Glomerular endothelial cell (primary cell): Measurements from ENCODE around the gene AGO3. TPM values are rescaled to one million over a fixed set of nuclear protein-coding genes. Genes with fewer than 3 reads are reported as not detected.

Experiments used
- DNase-seq: peaks from one replicate; pipeline ENCODE4 v3.0.0-alpha.2; 2011; ENCODE audit warnings: low read depth, low spot score; ENCODE audit errors: extremely low read depth
- total RNA-seq: library from RNA; depleted of rRNA; stranded (reverse); fragments of >200 nt; gene quantifications from 2 replicates; pipeline ENCODE4 v1.2.3, GENCODE V29; 2015

AGO3 gene
- total RNA-seq, 1 donor from 2014 or later: 16.5 TPM

DNA sequence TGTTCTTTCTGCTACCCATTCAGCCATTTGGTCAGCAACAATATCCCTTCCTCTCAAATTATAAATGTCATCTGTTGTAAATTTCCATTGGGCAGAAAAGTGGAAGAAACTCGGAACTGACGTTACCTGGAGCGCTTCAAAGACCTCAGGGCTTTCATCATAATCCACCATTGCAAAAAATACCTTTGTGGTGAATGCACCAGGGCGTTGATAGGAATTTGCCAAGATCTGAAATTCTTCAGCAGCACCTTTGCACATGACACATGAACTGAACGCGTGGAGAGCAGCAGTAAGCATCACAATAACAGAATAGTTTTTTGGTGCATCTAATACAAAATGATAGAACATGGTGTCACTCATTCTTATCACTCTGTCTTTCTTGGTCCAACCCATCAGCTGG is 149.9 kb downstream of the AGO3 start:
- DNase-seq: no peak

DNA sequence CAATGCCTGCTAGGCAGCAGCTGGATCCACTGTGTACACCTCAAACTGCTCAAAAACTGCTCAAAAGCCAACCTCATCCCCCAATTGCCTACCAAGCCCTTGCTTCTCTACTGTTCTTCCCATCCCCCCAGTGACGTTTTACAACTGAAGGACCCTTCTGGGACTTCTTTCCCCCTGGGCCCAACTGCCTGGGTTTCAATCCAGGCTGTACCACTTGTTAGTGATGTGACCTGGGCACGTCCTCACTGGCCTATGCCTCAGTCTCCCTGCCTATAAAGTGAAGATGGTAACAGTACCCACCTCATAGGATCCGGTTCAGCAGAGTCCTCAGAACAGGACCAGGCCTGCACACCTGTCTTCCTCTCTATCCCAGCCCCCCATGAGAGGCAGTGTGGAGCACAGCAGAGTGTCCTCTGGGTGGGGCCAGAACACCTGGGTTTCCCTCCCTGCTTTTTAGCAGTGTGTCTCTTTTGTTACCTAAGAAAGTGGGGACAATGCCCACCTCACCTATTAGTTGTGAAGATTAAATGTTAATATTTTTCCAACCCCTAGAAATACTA is 151.1 kb downstream of the AGO3 start:
- no peak for DNase-seq

DNA sequence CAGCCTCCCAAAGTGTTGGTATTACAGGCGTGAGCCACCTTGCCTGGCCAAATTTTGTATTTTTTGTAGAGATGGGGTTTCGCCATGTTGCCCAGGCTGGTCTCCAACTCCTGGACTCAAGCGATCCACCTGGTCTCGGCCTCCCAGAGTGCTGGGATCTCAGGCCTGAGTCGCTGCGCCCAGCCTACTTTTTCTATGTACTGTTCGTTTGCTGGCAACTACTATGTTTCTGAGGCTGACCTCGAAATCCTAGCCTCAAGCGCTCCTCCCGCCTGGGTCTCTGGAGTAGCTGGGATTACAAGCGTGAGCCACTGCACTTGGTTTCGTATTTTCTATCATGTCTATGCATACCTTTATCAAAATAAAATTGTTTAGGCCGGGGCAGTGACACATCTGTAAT is 152.3 kb downstream of the AGO3 start:
- DNase-seq: no peak

DNA sequence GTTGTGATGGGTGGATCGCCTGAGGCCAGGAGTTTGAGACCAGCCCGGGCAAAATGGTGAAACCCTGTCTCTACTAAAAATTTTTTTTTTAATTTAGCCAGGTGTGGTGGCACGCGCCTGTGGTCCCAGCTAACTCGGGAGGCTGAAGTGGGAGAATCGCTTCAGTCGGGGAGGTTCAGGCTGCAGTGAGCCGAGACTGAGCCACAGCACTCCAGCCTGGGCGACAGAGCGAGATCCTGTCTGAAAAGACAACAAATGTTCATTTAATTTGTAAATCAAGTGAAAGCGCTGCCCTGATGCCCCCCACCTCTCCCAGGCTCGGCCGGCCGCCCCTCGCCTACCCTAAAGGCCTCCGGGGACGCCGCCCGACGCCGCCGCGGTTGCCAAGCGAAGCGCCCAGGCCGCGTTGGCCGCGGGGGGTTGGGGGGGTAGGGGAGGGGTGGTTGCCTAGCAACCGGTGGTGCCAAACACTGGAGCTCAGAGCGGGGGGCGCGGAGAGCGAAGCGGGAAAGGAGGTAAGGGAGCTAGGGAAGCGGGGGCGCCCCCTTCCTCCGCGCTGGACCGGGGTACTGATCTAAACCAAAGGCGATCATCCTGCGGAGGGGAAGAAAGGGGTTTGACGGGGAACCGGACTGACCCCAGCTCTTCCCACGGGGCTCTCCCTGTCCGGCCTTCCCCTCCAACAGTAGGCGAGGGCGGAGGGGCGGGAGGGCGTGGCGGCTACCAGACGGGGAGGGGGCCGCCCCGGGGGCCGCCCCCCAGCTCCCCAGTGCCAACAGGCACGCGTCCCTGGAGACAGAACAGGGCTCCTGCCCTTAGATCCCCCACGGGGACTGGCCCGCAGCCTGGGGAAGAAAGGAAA is 153.0 kb downstream of the AGO3 start, which contains the start of gene TEKT2:
TSS of gene TEKT2 (plus strand) at position 460 of the 862 bp plus-strand sequence. CDS start 828 bp downstream, outside the sequence.
- DNase-seq: no peak

DNA sequence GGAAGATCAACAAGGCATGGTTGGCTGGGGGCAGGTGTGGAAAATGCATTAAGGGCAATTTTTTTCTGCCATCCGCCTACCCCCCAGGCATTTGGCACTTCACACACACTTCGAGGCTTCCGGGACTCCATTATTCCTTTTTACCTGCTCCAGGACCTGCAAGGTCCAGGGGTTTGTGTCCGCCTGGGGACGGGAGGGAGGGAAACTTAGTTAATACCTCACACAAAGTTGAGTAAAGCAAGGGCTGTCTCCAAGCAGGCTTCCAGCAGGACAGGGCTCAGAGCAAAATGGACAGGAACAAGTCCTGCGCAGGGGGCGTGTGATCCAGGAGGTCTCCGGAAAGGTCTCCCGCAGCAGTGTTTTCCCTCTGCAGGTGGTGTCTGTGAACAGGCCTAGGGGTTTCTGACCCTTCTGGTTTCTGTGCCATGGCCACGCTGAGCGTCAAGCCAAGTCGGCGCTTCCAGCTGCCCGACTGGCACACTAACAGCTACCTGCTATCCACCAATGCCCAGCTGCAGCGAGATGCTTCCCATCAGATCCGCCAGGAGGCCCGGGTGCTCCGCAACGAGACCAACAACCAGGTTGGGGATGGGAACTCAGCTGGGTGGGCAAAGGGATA is 153.7 kb downstream of the AGO3 start:
- DNase-seq: no peak

DNA sequence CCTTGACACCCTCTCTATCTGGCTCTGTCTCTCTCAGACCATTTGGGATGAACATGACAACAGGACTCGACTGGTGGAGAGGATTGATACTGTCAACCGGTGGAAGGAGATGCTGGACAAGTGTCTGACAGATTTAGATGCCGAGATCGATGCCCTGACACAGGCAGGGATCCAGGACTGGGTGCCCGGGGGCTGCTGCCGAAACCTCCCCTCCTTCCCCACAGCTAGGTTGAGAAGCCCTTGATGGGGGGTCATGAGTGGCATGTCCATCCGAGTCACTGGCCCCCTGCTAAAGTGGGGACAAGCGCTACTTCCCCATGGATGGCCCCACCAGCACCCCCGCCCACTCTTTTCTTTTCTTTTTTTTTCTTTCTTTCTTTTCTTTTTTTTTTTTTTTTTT is 154.2 kb downstream of the AGO3 start:
- DNase-seq: no peak

DNA sequence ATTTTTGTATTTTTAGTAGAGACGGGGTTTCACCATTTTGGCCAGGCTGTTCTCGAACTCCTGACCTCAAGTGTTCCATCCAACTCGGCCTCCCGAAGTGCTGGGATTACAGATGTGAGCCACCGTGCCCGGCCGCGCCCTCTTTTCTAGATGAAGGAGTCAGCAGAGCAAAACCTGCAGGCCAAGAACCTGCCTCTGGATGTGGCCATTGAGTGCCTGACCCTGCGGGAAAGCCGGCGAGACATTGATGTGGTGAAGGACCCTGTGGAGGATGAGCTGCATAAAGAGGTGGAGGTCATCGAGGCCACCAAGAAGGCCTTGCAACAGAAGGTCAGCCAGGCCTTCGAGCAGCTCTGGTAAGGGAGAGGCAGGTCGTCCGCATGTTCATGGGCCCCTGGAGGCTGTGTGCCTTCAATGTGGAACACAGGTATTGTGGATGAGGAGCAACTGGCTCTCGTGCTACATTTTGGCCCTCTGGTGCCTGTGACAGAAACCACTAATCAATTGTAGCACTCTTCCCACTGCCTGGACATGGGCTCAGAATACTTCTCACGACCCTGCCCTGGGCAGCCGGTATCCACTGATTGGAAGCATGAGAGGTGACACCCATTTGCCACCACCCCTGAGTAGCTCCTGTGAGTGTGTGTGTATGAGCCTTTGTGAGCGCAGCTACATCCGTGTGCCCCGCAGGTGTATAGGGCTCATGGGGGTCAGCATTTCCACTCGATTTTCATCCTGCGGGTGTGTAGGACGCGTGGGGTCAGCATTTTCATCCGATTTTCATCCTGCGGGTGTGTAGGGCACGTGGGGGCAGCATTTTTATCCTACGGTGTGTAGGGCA is 155.0 kb downstream of the AGO3 start:
- DNase-seq: no peak

DNA sequence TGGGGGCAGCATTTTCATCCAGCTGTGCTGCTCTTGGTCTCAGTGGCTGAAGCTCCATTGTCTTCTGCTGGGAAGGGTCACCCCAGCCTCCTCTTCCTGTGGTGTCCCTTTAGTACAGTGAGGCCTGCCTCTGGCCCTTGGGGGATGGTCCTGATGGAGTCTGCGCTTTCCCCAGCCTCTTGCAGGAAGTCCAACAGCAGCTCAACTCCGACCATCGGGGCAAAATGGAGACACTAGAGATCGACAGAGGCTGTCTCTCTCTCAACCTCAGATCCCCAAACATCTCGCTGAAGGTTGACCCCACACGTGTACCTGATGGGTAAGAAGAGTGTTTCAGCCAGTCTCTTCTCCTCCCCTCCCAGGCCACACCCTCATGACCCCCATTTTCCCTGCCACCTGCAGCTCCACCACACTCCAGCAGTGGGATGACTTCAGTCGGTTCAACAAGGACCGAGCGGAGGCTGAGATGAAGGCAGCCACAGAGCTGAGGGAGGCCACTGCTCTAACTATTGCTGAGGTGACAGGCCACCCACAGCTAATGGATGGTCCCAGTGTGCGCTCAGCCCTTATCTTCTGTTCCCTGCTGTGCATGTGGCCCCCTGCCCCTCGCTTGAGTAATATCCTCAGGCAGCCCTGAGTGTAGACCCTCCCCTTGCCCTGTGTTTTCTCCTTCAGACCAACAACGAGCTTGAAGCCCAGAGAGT is 155.8 kb downstream of the AGO3 start:
- DNase-seq: no peak

DNA sequence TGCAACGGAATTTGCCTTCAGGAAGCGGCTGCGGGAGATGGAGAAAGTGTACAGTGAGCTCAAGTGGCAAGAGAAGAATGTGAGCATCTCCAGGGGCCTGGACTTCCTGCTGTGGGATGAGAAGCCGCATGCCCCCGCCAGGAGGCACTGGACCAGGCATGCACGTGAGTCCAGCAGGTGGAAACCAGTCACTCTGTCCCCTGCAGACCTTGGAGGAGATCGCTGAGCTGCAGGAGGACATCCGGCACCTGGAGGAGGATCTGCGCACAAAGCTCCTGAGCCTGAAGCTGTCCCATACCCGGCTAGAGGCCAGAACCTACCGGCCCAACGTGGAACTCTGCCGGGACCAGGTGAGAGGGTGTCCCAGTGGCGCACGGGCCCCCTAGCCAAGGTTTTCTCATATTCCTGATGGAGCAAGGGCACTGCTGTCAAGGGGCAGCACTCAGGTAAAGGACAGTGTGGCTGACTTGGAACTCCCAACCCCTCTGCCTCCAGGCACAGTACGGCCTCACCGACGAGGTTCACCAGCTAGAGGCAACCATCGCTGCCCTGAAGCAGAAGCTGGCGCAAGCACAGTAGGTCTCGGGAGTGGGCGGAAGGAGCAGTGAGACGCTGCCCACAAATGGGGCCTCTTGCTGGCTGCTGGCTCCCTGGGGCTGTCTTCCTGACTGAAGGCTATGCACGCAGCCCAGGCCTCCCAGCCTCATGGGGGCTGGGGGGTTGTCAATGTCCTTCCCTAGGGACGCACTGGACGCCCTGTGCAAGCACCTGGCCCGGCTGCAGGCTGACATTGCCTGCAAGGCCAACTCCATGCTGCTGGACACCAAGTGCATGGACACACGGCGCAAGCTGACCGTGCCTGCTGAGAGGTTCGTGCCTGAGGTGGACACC is 156.6 kb downstream of the AGO3 start:
- no peak for DNase-seq

DNA sequence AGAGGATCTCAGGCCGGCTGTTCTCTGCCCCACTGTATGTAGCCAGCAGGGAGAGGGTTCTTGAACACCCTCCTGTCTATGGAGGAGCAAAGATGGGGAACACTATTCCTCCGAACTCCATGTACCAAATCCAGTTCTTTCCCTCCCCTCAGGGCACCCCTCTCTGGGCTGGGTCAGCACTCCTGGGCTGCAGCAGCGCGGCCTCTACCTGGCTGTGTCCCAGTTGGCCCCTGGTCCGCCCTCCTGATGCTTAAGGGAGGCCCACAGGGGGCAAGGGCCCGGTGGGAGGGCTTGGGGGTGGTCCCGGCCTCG is 157.3 kb downstream of the AGO3 start:
- no peak for DNase-seq

DNA sequence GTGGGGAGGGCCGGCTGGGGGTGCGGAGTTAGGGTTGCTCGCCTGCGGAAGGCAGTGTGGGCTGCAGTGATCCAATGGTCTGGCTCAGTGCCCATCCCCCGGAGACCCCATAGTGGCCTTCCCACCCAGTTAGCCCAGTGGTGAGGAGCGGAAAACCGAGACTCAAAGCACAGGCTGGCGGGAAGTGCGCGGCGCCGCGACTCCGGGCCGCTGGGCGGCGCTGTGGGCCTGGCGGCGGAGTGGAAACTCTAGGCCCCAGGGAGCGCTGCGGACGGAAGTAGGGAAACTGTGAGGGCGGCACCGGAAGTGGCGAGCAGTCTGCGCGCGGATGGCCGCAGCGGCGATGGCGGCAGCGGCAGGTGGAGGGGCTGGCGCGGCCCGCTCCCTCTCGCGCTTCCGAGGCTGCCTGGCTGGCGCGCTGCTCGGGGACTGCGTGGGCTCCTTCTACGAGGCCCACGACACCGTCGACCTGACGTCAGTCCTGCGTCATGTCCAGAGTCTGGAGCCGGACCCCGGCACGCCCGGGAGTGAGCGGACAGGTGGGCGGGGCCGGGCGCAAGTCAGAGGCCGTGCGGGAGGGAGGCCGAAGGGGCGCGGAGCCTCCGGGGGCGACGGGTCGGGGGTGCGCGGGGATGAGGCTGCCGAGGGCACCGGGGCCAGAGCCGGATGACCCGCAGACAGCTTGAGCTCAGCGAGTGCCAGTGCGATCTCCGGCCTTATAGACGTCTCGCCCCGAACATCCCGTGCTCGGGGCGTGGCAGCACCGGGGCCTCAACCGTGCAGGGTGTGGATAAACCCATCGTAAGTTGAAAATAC is 157.9 kb downstream of the AGO3 start, which contains the start of gene ADPRS:
TSS of gene ADPRS (plus strand) at position 316 of the 816 bp plus-strand sequence. CDS start at position 329, 13 bp downstream.
- DNase-seq: no peak

DNA sequence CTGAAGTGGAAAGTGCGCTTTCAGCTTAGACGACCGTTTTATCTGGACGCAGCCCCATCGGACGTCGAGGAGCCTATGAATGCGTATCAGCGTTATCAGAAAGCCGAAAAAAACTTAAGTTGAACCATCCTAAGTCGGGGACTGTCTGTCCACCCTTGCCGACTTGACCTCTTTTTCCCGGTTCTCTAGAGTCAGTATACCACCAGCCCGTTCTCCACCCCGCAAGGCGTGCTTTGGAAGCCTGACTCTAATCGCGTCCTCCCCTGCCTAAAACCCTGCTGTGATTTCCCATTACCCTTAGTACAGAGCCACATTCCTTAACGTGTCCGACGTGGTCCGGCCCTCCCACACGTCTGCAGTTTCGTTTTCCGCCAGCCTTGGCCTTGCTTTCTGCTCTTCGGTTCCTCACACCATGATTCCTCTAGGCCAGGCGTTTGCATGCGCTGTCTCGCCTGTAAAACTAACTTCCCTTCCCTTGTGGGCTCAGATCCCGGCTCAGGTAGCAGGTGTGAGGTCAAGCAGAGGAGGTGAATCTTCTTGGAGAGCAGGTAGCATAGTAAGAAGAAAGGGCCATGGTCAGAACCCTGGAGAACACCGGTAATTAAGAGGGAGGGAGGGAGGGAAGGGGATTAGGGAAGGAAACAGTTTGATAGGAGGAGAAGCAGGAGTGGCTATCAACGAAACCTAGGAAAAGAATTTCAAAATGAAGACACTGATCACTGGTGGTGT is 158.7 kb downstream of the AGO3 start:
- no peak for DNase-seq

DNA sequence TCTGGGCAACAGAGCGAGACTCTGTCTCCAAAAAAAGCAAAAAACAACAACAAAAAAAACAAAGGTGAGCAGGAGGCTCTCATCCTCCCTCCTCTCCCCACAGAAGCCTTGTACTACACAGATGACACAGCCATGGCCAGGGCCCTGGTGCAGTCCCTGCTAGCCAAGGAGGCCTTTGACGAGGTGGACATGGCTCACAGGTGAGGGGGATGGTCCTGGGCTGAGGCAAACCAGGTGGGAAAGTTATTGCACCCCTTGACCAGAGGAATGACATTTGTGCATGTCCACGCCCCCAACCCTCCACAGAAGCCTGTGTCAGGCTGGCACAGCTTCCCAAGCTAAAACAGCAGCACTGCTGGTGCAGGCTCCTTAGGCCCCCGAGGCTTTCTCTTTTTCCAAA is 160.2 kb downstream of the AGO3 start:
- no peak for DNase-seq

DNA sequence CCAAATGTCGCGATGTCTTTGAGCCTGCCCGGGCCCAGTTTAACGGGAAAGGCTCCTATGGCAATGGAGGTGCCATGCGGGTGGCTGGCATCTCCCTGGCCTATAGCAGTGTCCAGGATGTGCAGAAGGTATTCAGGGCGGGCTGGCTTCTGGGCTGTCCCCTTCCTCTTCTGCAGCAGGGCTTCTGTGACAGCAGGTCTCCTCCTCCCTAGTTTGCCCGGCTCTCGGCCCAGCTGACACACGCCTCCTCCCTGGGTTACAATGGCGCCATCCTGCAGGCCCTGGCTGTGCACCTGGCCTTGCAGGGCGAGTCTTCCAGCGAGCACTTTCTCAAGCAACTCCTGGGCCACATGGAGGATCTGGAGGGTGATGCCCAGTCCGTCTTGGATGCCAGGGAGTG is 160.8 kb downstream of the AGO3 start:
- DNase-seq: no peak

DNA sequence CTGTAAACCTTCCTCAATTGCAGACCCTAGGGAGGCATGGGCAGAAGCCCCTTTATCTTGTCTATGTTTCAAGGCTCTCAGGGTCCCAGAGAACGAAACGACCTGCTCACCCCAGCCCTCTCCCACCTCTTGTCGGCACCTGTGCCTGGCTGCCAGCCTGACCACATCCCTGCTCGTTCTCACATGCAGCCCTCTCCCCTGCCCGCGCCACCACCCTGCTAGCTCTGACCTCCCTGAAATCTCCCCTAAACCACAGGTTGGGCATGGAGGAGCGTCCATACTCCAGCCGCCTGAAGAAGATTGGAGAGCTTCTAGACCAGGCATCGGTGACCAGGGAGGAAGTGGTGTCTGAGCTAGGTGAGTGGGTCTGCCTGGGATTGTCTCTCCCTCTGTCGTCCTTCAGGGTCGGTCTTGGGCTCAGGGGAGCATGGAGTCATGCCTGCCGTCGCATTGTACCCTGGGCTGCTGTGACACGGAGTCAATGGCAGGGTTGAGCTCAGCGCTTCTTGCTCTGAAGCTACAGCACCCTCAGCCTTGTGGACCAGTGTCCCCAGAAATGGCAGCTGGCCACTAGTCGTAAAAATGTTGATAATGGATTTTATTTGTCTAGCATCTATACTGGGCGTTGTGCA is 161.4 kb downstream of the AGO3 start:
- no peak for DNase-seq

DNA sequence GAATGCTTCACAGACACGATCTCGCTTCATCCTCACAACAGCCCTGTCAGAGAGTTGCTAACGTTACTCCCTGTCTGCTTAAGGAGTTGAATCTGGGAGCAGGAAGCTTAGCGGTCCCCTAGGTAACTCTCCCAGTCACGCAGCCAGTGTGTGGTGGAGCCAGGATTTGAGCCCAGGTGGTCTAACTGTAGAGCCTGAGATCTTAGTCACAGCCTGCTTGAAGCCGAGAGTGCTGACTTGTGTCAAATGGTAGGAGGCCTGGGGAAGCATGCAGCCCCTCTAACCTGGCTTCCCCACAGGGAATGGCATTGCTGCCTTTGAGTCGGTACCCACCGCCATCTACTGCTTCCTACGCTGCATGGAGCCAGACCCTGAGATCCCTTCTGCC is 161.9 kb downstream of the AGO3 start:
- no peak for DNase-seq

DNA sequence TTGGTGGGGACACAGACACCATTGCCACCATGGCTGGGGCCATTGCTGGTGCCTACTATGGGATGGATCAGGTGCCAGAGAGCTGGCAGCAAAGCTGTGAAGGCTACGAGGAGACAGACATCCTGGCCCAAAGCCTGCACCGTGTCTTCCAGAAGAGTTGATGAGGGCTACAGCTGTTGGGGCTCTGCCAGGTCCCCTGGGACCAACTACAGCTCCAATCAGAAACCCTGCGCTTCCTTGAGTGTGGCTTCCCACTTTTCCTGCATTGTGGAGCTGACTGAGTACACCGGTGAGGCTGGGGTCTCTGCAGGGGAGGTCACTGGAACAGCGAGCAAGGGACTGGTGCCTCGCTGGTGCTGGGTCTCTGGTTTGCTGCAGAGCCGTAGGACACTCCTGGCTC is 162.3 kb downstream of the AGO3 start:
- DNase-seq: no peak

DNA sequence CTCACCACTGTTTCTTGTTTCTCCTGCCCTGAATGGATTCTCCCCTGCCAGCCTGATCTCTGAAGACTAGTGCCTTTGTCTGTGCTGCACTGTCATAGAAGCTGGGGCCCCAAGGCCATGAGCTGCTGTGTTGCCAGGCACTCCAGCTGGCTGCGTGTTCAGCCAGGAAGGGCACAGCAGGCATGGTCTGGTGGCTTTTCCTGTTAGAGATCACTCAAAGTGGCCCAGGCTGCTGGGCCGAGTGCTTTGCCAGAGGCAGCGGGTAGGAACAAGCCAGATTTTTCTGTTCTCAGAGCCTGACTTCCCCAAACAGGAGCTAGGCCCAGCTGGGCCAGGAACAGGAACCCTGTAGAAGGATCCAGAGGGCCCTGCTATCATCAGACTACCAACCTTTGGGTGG is 163.0 kb downstream of the AGO3 start:
- no peak for DNase-seq
